Transverse colon (tissue), 4 donors: Measurements from ENCODE around the gene SLC4A3. TPM values are rescaled to one million over a fixed set of nuclear protein-coding genes. Genes with fewer than 3 reads are reported as not detected.

Source experiments
- DNase-seq: peaks from one replicate; pipeline ENCODE4 v3.0.0-alpha.2; 2019
- H3K27ac ChIP-seq, 4 donors: fragments of 200-600 bp; sonication (generic); 2 replicates each; pipeline ENCODE4 v1.5.1; 2016 to 2018; ENCODE audit warnings: inconsistent platforms in 4 of 4
- H3K27me3 ChIP-seq: fragments of 200-600 bp; sonication (generic); 2 replicates; pipeline ENCODE4 v1.5.1; 2017; ENCODE audit warnings: inconsistent platforms
- H3K36me3 ChIP-seq, 4 donors: fragments of 200-600 bp; sonication (generic); 2 replicates each; pipeline ENCODE4 v1.5.1; 2017 to 2019; ENCODE audit warnings: inconsistent platforms in 4 of 4
- H3K4me1 ChIP-seq, 4 donors: fragments of 200-600 bp; sonication (generic); 2 replicates each; pipeline ENCODE4 v1.5.1; 2017 to 2020; ENCODE audit warnings: inconsistent platforms in 4 of 4
- H3K4me3 ChIP-seq, 4 donors: fragments of 200-600 bp; sonication (generic); 1 replicate in 1 of 4; 2 replicates in 3 of 4; pipeline versions ENCODE4 v1.5.1 to v1.6.1; 2017 to 2019; ENCODE audit warnings: inconsistent platforms in 4 of 4
- H3K9me3 ChIP-seq, 2 donors: fragments of 200-600 bp; sonication (generic); 2 replicates each; pipeline ENCODE4 v1.5.1; 2017 to 2019; ENCODE audit warnings: inconsistent platforms in 2 of 2
- EP300 ChIP-seq: sonication (generic); formaldehyde crosslinking; IDR thresholded peaks from one replicate; pipeline ENCODE4 v1.6.1; 2017; ENCODE audit warnings: antibody characterized with exemption, low read depth
- POLR2A ChIP-seq: fragments of 450-650 bp; IDR thresholded peaks from one replicate; pipeline ENCODE4 v1.6.1; 2016; ENCODE audit warnings: antibody characterized with exemption, mild to moderate bottlenecking, moderate library complexity
- POLR2AphosphoS5 ChIP-seq, 3 donors: sonication (generic); formaldehyde crosslinking; IDR thresholded peaks; one replicate each; pipeline ENCODE4 v1.6.1; 2016; ENCODE audit warnings: antibody characterized with exemption in 3 of 3
- WGBS, 2 donors: methylation state at CpG; one replicate each; pipeline ENCODE4 v1.1.5; 2018; ENCODE audit warnings: low coverage in 1 of 2; 5-methylcytosine and 5-hydroxymethylcytosine counted together
- in situ Hi-C, 4 donors: fragments of 200-750 bp; cut with MboI; loops; one replicate each; pipeline versions ENCODE4 v1.15.0 to v1.15.1; 2017; ENCODE audit warnings: low sequenced_read_pairs in 3 of 4, low pct_ligation_motif_present in 1 of 4, low pct_unique_long_range_greater_than_20kb in 1 of 4
- intact Hi-C: fragments of 100-400 bp; cut with DNase I; formaldehyde crosslinking; loops from one replicate; pipeline ENCODE4 v1.15.1; 2023; ENCODE audit warnings: low total_unique reads
- total RNA-seq, 4 donors: library from RNA; depleted of rRNA; stranded (reverse); fragments of >200 nt; gene quantifications; one replicate each; pipeline ENCODE4 v1.1.0, GENCODE V29; 2016
- TF ChIP-seq, protein P1 (sequence below), 5 experiments: fragments of 200-600 bp in 3 of 5; fragments of 450-650 bp in 2 of 5; sonication (generic) in 3 of 5; IDR thresholded peaks; 1 replicate in 2 of 5; 2 replicates in 3 of 5; pipeline ENCODE4 v1.5.1; 2016 to 2017; ENCODE audit warnings: antibody characterized with exemption in 5 of 5, inconsistent platforms in 3 of 5, mild to moderate bottlenecking in 2 of 5, moderate library complexity in 1 of 5

The SLC4A3 gene
- total RNA-seq, 4 donors from 2014 or later = 0.32 to 25.9 (median 0.68) TPM; not detected in 1

DNA sequence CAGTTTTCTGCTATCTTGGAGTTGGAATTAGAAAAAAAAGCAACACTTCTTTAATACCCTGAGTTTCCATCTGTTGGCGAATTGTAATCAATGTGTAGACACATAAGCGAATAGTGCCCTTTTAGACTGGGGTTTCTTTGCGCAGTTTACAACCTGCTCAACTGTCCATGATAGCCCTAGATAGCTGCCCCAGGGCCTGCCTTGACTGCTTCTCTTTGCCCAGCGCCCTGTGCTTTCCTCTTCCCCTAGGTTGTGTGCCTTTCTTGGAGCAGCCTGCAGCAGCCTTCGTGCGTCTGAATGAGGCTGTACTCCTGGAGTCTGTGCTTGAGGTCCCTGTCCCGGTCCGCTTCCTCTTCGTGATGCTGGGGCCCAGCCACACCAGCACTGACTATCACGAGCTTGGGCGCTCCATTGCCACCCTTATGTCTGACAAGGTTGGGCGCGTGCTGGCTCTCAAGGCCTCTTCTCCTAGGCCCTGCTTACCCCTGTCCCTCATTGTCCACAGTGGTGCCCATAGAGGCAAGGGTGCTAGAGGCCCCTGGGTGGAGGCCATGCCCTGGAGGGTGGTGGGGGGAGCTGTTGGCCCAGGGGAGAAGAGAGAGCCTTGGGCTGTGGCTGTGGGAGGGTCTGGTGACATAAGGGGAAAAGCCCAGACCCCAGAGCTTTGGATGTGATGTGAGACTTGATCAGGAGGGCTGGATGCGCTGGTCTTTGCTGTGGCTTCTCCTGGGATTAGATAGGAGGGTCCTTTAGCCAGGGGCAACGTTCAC is 6.9 kb downstream of the SLC4A3 start:
- H3K9me3 ChIP-seq = no peaks in the 10 kb centered on the region
- intact Hi-C loops (no loop called here), in situ Hi-C loops (loop anchor here in 1 of 4 donors (10.0 kb wide), 1 partner anchor 100 kb away; no protein-coding TSS in a partner anchor)
- peaks cover 1% of the 10 kb centered on the region for H3K27me3 ChIP-seq
- DNase-seq = no peak
- H3K4me3 ChIP-seq = no peak overlapping the region
- TF ChIP-seq POLR2A (no peak), POLR2AphosphoS5 (IDR thresholded peaks at IDR 0.05) (no peak), EP300 (no peak)
- TF ChIP-seq, protein P1, sequence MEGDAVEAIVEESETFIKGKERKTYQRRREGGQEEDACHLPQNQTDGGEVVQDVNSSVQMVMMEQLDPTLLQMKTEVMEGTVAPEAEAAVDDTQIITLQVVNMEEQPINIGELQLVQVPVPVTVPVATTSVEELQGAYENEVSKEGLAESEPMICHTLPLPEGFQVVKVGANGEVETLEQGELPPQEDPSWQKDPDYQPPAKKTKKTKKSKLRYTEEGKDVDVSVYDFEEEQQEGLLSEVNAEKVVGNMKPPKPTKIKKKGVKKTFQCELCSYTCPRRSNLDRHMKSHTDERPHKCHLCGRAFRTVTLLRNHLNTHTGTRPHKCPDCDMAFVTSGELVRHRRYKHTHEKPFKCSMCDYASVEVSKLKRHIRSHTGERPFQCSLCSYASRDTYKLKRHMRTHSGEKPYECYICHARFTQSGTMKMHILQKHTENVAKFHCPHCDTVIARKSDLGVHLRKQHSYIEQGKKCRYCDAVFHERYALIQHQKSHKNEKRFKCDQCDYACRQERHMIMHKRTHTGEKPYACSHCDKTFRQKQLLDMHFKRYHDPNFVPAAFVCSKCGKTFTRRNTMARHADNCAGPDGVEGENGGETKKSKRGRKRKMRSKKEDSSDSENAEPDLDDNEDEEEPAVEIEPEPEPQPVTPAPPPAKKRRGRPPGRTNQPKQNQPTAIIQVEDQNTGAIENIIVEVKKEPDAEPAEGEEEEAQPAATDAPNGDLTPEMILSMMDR (IDR thresholded peaks at IDR 0.05) = no peak
- H3K4me1 ChIP-seq = no peaks in the 10 kb centered on the region
- WGBS, 2 donors = 88% methylated on average over 15 of the region's 15 CpGs; no CpG with 5 or more reads in 1 of the 2 donors
- no peak overlapping the region for H3K27ac ChIP-seq
- no peaks in the 10 kb centered on the region for H3K36me3 ChIP-seq

DNA sequence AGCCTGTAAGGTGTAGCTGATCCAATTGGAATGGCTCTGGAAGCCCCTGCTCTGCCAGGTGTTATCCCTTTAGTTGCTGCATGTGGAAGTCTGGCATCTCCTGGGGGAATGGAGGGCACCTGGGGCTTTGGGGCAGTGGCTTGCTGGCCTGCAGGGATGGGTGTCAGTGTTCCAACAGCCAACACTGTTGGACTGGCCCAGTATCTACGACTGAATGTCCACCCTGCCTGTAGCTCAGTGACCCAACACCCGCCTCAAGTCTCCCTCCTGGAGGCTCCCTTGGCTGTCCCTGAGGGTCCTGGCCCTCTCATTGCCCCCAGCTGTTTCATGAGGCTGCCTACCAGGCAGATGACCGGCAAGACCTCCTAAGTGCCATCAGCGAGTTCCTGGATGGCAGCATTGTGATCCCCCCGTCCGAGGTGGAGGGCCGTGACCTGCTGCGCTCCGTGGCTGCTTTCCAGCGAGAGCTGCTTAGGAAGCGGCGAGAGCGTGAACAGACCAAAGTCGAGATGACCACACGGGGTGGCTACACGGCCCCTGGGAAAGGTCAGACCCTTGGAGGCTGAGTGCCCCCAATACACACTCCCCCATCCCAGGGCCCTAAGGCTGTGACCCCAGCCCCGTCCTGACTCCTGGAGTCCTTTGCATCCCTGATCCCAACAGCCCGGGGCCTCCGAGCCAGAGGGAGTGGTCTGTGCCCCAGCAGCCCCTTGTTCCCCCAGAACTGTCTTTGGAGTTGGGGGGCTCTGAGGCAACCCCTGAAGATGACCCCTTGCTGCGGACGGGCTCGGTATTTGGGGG is 7.7 kb downstream of the SLC4A3 start:
- WGBS, 2 donors = 82% methylated on average over 22 of the region's 22 CpGs; no CpG with 5 or more reads in 1 of the 2 donors

DNA sequence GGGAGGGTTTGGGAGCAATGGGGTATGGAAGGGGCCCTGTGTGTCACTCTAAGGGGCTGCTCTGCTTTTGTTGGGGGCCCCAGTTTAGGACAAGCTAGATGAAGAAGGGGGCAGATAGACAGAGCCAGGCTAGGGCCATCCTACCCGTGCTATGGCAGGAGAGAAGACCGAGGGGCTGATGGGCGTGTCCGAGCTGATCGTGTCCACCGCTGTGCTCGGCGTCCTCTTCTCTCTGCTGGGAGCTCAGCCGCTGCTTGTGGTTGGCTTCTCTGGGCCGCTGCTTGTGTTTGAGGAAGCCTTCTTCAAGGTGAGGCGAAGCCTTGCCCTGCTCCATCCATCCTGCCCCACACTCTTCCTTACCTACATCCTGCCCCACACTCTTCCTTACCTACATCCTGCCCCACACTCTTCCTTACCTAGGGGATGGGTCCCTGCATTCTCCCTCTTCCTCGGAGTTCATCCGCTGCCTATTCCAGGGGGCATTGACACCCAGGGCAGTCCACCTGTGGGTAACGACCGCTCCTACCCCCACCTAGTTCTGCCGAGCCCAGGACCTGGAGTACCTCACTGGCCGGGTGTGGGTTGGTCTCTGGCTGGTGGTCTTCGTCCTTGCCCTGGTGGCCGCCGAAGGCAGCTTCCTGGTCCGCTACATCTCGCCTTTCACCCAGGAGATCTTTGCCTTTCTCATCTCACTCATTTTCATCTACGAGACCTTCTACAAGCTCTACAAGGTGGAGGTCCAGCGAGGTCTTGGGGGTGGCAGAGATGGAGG is 8.9 kb downstream of the SLC4A3 start:
- no peak for DNase-seq
- intact Hi-C loops = no loop called here
- in situ Hi-C loops = loop anchor here in 1 of 4 donors (10.0 kb wide), 1 partner anchor 102 kb away; no protein-coding TSS in a partner anchor
- TF ChIP-seq POLR2AphosphoS5 (IDR thresholded peaks at IDR 0.05) = no peak
- no peak for TF ChIP-seq EP300
- TF ChIP-seq POLR2A = no peak
- TF ChIP-seq, protein P1 (IDR thresholded peaks at IDR 0.05) = no peak
- Histone ChIP-seq H3K36me3 (no peaks in the 10 kb centered on the region), H3K4me3 (no peak overlapping the region), H3K9me3 (no peaks in the 10 kb centered on the region), H3K27me3 (no peaks in the 10 kb centered on the region), H3K4me1 (no peaks in the 10 kb centered on the region), H3K27ac (no peak overlapping the region)
- WGBS, 2 donors = 80 to 84% methylated on average over 1 to 24 of the region's 24 CpGs

More for the DNA sequence above, 7.7 kb downstream of the SLC4A3 start:
- H3K4me1 ChIP-seq = no peaks in the 10 kb centered on the region
- intact Hi-C loops (no loop called here), in situ Hi-C loops (loop anchor here in 1 of 4 donors (10.0 kb wide), 1 partner anchor 100 kb away; no protein-coding TSS in a partner anchor)
- no peak for TF ChIP-seq POLR2AphosphoS5 (IDR thresholded peaks at IDR 0.05)
- TF ChIP-seq POLR2A = no peak
- TF ChIP-seq, protein P1 (IDR thresholded peaks at IDR 0.05) = no peak
- TF ChIP-seq EP300 = no peak
- no peak for DNase-seq
- H3K27ac ChIP-seq = no peak overlapping the region
- H3K36me3 ChIP-seq = no peaks in the 10 kb centered on the region
- no peak overlapping the region for H3K4me3 ChIP-seq
- no peaks in the 10 kb centered on the region for H3K27me3 ChIP-seq
- H3K9me3 ChIP-seq = no peaks in the 10 kb centered on the region
